OCI-LY1 (cell line): ENCODE data around the gene BTBD19.

Experiments
- EZH2 ChIP-seq: fragments of 200-600 bp; sonication (generic), shearing (Covaris generic); IDR thresholded peaks from 2 replicates; pipeline ENCODE4 v1.8.0; 2017; ENCODE audit warnings: borderline replicate concordance, mixed run types, mild to moderate bottlenecking, antibody characterized with exemption, low read length, moderate library complexity, mixed read lengths
- TF ChIP-seq, protein P1 (sequence below): fragments of 200-600 bp; sonication (generic), shearing (Covaris generic); IDR thresholded peaks from 2 replicates; pipeline ENCODE4 v1.5.1; 2017; ENCODE audit warnings: mild to moderate bottlenecking, antibody characterized with exemption, low read length, moderate library complexity, mixed read lengths

DNA sequence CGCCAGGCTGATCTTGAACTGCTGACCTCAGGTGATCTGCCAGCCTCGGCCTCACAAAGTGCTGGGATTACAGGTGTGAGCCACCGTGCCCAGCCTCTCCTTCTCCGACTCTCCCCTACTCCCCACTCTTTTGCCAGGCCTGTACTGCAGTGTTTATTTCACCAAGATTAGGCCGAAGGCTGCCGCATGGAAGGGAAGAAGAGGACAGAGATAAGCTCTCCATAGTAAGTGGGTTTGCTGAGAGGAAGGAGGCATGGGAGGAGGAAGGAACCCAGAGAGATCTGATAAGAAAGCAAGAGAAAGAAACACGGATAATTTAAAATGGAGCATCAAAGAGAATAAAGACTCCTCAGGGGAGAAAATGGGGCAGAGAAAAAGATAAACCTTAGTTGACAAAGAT is 26.0 kb downstream of the BTBD19 start:
- TF ChIP-seq, protein P1, sequence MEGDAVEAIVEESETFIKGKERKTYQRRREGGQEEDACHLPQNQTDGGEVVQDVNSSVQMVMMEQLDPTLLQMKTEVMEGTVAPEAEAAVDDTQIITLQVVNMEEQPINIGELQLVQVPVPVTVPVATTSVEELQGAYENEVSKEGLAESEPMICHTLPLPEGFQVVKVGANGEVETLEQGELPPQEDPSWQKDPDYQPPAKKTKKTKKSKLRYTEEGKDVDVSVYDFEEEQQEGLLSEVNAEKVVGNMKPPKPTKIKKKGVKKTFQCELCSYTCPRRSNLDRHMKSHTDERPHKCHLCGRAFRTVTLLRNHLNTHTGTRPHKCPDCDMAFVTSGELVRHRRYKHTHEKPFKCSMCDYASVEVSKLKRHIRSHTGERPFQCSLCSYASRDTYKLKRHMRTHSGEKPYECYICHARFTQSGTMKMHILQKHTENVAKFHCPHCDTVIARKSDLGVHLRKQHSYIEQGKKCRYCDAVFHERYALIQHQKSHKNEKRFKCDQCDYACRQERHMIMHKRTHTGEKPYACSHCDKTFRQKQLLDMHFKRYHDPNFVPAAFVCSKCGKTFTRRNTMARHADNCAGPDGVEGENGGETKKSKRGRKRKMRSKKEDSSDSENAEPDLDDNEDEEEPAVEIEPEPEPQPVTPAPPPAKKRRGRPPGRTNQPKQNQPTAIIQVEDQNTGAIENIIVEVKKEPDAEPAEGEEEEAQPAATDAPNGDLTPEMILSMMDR: no peak
- no peak for TF ChIP-seq EZH2
